GM19023 (cell line): ENCODE measurements around the gene ACAP1.
A peak's percentile ranks its signal among the peaks of the same experiment; 100 is the strongest.

Experiments
- ATAC-seq: cut with Tn5 transposase; IDR thresholded peaks from one replicate; pipeline ENCODE4 v1.9.1; 2021; ENCODE audit warnings: mild to moderate bottlenecking, moderate library complexity; ENCODE audit not compliant: unreplicated experiment

The ACAP1 gene

DNA sequence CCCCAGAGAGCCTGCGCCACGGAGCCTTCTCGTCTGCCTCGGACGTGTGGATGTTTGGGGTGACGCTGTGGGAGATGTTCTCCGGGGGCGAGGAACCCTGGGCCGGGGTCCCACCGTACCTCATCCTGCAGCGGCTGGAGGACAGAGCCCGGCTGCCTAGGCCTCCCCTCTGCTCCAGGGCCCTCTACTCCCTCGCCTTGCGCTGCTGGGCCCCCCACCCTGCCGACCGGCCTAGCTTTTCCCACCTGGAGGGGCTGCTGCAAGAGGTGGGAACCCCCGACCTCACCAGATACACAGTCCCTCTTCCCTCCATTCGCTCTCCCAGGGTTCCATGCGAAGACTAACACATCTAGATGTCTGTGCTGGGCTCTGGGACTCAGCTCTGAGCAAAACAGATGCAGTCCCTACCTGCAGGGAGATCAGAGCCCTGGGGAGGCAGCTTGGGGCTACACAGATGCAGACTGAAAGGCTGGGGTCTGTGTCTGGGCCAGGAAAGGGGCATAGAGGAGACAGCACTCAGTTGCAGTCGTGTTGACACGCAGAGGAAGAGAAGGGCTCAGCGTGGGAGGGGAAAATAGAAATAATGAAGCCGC lies 48.3 kb downstream of the ACAP1 start:
- ATAC-seq, result no peak

DNA sequence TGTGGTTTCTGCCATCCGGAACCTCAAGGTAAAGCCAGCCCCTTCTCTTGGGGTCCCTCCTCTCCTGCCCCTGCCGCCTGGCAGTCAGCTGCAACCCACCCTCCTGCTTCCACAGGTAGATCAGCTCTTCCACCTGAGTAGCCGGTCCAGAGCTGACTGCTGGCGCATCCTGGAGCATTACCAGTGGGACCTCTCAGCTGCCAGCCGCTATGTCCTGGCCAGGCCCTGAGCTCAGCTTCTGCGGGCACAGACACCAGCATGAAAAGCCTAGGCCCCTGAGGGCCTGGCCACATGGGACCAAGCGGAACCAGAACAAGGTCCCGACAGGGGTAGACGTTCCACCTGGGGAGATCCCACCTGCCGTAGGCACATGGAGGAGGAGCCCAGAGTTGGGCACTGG lies 52.5 kb downstream of the ACAP1 start:
- no peak for ATAC-seq

DNA sequence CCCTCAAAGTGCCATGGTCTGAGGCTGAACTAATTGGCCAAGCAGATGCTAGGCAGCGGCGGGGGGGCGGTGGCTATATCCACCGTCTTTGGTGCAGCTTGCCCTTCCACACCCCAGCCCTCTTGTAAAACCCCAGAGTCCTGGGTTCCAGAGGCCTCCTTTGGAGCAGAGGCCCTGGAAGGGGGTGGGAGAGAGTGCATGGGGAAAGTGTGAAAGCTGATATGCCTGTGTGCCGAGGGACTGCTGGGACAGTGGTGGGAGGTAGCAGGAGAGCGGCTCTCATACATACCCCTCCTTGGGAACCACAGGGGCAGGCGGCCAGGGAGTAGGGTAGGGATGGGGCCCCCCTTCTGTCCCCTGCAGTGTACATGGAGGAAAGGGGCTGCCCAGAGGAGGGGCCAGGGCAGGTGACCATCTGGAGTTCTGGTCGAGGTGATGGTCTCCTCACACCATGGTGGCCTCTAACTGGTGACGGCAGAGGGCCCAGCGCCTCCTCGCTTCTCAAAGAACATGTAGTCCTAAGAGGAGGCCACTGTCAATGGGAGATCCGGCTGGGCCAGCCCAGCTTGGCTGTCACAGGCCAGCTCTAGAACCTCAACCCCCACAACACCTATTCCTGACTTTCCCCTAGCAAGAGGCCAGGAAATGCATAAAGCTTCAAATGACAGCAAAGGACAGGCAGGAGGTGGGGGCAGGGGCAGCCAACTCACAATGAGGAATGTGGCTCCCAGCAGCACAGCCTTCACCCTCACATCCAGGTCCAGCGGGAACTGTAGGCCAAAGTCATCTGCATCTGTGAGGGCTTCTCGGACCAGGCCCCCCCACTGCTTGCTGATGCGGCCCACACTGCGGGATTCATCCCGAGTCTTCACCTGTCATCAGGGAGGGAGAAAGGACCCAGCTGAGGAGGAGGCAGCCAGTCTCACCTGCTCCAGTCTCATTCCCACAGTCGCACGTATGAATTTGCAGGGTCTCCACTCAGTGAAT lies 53.9 kb downstream of the ACAP1 start:
- no peak for ATAC-seq

DNA sequence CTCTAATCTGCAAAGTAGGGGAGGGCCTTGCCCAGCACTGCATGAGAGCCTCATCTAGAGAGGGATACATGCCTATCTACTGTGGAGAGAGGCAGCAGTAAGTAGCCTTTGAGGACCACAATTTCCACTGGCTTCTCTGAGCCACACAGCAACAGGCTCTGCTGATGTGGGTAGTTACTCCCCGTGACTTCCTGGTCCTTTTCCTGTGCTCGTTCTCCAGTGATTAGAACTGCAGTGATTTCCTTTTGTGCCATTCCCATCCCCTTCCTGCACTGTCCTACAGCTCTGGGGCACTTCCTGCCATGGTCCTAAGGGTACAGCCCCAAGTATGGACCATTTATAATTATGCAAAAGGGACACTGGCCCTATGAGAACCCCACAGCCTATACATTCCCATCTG lies 55.0 kb downstream of the ACAP1 start:
- ATAC-seq, result no peak

DNA sequence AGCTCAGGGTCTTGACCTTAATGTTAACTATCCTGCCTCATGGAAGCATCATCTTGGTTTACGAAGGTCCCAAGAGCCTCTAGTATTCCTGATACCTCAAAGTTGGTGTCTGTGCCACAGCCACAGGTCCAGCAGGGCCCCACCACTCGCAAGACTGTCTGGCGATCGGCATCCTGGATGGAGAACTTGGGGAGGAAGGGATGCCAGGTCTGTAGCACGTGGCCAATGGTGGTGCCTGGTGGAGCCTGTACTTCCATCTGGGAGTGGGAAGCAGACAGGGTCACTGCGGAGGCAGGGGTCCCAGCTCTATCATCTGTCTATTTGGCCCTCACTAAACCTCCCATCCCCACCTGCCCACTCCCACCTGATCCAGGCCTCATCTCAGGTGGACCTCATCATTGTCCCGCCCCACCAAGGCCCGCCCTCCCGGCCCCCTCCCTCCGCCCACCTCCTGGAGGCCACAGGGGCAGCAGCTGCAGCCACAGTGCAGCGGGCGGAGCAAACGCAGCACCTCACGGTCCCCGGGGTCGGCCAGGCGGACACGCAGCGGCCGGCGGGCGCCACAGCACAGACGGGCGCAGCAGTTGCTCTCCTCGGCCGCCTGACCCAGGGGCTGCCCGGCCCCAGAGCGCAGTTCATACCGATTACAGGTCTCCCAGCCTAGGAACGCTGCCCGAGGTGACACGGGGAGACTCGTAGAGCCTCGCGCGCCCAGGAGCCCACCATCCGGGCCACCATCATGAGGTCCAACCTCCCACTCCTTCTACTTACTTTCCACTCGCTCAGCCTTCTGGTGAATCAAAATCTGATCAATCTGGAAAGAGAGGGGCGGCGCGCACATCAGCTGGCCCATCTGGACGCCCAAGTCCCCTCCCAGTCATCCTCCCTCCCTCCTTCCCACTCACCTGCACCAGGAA lies 56.6 kb downstream of the ACAP1 start:
- no peak for ATAC-seq

DNA sequence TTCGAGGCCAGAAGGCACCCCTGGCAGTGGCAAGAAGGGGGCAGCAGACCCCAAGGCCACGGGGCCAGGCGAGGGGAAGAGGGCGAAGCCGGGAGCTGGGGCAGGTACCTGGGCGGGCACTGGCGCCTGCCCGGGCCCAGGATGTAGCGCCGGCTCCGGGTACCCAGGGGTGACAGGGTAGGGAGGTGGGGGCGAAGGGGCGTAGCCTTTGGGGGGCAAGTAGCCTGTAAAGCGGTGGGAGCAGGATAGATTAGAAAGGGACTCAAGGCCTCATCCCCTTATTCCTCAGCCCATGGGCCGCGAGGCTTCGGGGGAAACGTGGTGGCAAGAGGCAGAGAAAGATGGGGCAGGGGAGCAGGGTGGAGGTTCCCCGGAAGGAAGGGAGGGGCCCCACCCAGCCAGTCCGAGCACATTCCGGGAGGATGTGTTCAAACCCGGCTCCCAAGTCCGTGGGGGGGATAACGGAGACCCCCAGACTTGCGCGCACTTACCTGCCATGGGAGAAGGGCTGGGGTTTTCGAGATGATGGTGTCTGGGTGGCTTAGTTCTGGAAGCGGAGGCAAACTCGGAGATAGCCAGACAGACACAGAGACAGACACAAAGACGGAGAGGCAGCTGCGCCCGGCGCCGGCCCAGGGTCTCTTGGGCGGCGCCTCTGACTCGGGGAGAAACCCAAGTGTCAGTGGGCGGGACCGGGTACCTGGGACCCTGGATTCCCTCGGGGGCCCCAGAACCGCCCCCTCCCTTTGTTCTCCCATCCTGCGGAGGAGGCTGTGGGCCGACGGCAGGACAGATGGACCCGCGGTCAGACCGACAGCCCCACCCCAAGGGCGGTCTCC lies 57.5 kb downstream of the ACAP1 start:
- peak; percentile 40 for ATAC-seq

DNA sequence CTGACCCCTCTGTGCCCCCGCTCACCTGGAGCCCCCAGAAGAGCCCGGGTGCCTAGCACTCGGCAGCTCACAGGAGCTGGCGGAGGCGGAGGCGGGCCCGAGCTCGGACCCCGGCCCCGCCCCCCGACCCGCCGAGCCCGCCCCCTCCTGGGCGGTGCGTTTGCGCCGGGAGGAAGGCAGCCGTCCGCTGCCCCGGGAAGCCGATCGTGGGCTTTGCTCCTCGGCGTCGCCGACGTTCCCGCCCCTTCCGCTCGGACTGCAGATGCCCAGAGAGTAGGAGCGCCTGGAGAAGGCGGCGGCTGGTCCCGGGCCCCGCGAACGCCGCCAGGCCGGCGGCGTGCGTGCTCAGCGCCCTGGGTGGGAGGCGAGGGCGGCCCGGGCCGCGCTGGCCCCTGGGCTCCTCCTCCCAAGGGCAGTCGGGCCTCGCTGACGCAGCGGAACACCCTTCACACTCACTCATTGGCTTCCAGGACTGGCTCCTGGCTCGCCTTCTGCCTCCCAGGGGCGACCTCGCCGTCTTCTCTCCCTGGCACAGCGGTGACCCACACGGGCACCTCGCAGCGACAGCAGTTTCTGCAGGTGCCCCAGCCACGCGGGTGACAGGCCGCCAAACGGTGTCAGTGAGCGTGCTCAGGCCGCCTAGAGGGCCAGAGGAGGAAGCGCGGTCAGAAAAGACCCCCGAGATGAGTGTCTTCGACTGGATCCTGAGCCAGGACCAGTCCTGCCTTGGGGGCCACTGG lies 58.3 kb downstream of the ACAP1 start, which contains the start of gene PLSCR3:
Gene PLSCR3 (minus strand): TSS at position 74 of the 740 bp plus-strand sequence. CDS start 415 bp downstream, outside the sequence.
- ATAC-seq, result peak; percentile 86

DNA sequence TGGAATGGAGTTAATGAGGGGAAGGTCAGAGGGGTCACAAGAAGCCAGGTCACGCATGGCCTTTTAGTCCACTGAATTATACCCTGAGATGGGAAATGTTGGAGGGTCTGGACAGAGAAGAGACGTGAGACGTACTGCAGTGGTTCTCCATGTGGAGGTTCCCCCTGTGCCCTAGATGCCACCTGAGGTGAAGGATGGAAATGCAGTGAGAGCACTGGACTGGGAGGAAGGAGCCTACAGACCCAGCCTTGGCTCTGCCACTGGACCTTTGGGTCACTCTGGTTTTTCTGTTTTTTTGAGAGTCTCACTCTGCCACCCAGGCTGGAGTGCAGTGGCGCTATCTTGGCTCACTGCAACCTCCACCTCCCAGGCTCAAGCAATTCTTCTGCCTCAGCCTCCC lies 59.8 kb downstream of the ACAP1 start:
- ATAC-seq, result no peak

DNA sequence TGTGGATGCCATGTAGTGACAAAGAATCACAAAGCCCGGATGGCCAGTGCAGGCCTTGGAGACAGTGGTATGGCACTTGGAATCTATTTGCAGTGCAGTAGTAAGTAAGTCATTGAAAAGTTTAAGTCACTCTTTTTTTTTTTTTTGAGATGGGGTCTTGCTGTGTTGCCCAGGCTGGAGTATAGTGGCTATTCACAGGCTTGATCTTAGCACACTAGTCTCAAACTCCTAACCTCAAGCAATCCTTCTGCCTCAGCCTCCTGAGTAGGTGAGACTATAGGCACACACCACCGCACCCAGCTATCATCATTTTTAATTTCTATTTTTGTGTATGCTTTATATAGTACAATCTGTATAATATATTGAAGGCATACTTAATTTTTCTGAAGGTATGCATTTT lies 62.3 kb downstream of the ACAP1 start:
- no peak for ATAC-seq
